Measurements from ENCODE around the gene POLR2M.

DNA sequence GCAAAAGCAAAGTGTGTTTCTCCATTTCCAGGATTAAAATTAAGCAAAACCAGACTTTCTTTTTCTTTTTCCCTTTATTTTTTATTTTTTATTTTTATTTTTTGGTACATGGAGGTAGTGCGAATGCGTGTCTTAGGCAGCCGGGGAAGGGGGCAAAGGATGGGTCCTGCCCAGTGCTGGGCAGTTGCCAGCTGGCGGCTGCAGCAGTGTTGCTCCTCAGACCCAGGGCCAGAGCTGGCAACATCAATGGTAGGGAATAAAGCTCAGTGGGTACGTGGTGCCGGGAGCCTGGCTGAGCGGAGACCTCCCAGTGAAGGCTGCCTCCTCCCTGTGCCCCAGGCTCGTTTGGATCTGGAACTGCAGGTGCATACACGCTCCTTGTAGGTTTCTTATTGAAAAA lies 46.3 kb downstream of the POLR2M start:
- TF ChIP-seq, protein P1, sequence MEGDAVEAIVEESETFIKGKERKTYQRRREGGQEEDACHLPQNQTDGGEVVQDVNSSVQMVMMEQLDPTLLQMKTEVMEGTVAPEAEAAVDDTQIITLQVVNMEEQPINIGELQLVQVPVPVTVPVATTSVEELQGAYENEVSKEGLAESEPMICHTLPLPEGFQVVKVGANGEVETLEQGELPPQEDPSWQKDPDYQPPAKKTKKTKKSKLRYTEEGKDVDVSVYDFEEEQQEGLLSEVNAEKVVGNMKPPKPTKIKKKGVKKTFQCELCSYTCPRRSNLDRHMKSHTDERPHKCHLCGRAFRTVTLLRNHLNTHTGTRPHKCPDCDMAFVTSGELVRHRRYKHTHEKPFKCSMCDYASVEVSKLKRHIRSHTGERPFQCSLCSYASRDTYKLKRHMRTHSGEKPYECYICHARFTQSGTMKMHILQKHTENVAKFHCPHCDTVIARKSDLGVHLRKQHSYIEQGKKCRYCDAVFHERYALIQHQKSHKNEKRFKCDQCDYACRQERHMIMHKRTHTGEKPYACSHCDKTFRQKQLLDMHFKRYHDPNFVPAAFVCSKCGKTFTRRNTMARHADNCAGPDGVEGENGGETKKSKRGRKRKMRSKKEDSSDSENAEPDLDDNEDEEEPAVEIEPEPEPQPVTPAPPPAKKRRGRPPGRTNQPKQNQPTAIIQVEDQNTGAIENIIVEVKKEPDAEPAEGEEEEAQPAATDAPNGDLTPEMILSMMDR (IDR thresholded peaks at IDR 0.05) = no peak
- TF ChIP-seq EZH2 (IDR thresholded peaks at IDR 0.05) = no peak
